Activated T-helper 1 cell treated with anti-CD3 and anti-CD28 coated beads, Interleukin-2, amount 50 U/mL, for 16 hours (primary cell): Measurements from ENCODE around the gene SLC17A8.

Experiments
- DNase-seq, 2 donors: peaks; one replicate each; pipeline ENCODE4 v3.0.0-alpha.2; 2020; ENCODE audit warnings: low read depth in 1 of 2, low spot score in 1 of 2

Gene SLC17A8

DNA sequence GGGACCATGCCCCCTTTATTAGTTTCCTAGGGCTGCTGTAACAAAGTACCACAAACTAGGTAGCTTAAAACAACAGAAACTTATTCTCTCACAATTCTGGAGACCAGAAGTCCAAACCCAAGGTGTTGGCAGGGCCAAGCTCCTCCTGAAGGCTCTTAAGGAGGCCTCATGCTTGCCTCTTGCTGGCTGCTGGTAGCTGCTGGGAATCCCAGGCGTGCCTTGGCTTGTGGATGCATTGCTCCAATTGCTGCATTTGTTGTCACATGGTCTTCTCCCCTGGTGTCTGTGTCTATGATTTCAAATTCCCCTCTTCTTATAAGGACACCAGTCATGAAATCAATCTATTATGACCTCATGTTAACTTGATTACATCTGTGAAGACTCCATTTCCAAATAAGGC lies 11.2 kb downstream of the SLC17A8 start:
- no peak for DNase-seq

DNA sequence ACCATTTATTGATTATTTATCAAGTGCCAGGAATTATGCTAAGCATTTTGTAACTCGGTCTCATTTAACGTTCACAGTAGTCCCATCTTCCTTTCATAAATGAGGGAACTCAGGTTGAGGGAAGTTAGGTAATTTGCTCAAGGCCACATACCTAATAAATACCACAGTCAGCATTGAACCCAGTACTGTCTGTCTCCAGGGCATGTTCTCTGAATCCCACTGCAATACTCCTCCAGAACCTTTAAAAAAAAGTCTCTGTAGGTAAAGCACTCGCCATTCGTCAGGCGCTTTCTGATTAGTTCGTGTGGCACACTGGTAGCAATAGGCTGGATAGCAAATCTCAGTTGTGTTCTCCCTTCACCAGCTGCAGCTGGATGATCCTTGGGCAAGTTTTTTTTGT lies 14.3 kb downstream of the SLC17A8 start:
- DNase-seq: no peak

- DNase-seq: no peak
Observed at GRCh38 chr12:100372853-100373640, 16.2 kb downstream of the SLC17A8 start.

DNA sequence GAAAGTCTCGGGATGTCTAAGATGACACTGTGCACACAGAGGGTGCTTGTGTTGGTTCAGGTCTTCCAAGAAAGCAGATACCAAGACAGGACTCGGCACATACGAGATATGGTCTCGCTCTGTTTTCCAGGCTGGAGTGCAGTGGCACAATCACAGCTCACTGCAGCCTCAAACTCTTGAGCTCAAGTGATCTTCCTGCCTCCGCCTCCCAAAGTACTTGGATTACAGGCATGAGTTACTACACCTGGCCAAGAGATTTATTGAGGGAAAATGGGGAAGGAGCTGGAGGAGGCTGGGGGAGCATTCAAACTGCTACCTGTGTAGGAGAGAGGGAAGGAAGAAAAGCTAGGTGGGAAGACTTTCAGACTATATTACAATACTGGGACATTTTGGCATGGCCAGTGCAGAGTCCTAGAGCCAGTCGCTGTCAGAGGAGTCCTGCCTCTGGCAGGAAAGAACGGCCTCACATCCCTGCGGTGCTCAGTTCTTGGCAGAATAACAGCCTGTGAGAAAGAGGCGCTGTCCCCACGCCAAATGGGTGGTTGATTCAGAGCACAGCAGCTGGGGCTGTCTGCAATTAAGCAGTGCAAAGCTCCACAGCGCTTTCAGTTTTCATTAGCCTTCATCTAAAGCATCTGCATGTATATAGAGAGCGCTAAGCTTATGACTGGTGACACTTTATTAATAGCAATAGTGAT lies 18.3 kb downstream of the SLC17A8 start:
- DNase-seq: no peak

- no peak for DNase-seq
Observed at GRCh38 chr12:100376161-100376560, 19.3 kb downstream of the SLC17A8 start.

GRCh38 chr12:100381379-100381778 lies 24.5 kb downstream of the SLC17A8 start:
- no peak for DNase-seq

DNA sequence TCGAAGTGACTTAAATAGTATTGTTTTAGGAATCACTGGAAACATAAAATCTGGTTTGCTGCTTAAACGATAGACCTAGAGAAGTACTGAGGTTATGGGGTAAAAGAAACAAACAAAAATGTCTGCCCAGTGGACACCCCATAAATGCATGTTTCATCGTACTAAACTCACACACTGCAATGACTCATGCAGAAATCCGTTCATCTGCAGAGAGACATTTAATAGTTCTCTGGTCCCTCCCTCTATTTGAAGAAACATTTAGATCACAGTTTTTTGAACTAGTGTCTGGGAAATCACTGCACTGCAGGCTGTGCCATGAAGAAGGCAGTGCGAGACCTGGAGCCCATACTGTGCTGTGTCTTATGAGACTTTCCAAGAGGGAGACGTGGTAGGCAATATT lies 25.5 kb downstream of the SLC17A8 start:
- DNase-seq: no peak

- no peak for DNase-seq
Observed at GRCh38 chr12:100383586-100384558, 27.0 kb downstream of the SLC17A8 start.

DNA sequence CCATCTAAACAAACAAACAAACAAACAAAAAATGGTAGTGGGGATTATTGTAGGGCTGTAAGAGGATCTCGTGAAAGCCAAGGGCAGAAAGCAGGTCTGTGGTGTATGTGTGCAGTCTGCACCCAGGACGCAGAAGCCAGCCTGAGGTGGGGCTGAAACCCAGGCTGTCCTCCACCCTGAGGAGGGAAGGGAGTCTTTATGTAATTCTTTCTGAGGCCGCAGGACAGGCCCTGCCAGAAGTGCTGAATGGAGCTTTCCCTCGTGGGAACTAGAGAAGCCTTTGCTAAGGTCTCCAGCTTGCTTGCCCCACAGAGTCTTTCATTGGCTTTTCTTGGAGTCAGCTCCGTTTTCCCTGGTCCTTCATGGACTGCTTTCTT lies 27.7 kb downstream of the SLC17A8 start:
- DNase-seq: no peak

GRCh38 chr12:100388382-100388781 lies 31.5 kb downstream of the SLC17A8 start:
- no peak for DNase-seq

GRCh38 chr12:100391856-100392255 lies 35.0 kb downstream of the SLC17A8 start:
- no peak for DNase-seq

- no peak for DNase-seq
Observed at GRCh38 chr12:100393200-100393599, 36.3 kb downstream of the SLC17A8 start.

DNA sequence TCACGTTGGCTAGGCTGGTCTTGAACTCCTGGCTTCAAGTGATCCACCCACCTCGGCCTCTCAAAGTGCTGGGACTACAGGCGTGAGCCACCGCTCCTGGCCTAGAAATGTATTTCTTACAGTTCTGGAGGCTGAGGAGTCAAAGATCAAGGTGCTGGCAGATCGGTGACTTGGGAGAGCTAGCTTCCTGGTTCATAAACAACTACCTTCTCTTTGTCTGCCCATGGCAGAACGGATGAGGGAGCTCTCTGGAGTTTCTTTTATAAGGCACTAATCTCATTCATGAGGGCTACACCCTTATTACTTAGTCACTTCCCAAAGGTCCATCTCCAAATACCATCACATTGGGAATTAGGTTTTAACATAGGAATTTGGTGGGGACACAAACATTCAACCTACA lies 38.9 kb downstream of the SLC17A8 start:
- DNase-seq: no peak

GRCh38 chr12:100398307-100398706 lies 41.4 kb downstream of the SLC17A8 start:
- no peak for DNase-seq

DNA sequence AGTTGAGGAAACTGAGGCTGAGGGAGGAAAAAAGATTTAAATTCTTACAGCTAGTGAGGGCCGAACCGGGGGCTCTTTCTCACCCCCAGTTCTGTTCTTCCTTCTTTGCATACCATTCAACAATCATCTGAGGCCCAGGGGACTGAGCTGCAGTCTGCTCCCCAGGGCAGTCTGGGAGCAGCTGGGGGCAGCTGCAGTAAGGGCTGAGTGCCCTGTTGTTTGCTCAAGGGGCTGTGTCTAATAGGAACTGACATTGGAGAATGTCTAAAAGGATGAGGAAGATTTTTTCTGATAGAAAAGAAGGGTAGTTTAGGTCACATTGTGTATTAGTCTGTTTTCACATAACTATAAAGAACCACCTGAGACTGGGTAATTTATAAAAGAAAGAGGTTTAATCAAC lies 42.2 kb downstream of the SLC17A8 start:
- no peak for DNase-seq

- DNase-seq: no peak
Observed at GRCh38 chr12:100401660-100402059, 44.8 kb downstream of the SLC17A8 start.

- no peak for DNase-seq
Observed at GRCh38 chr12:100402763-100403162, 45.9 kb downstream of the SLC17A8 start.

DNA sequence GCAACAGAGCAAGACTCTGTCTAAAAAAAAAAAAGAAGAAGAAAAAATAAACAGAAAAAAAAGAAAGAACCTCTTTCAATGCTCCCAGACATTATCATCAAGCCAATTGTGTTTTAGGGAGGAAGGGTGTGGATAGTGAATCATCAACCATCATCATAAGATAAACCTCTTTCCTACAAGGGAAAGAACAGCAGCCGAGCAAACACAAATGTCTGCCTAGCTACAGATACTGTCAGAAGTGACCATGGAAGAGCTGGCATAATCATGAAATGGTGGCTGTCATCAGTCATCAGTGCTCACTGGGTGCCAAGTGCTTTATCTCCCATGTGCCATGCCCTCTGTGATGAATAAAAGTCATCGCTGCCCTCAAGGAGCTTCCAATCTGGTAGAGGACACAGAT lies 46.6 kb downstream of the SLC17A8 start:
- DNase-seq: no peak

DNA sequence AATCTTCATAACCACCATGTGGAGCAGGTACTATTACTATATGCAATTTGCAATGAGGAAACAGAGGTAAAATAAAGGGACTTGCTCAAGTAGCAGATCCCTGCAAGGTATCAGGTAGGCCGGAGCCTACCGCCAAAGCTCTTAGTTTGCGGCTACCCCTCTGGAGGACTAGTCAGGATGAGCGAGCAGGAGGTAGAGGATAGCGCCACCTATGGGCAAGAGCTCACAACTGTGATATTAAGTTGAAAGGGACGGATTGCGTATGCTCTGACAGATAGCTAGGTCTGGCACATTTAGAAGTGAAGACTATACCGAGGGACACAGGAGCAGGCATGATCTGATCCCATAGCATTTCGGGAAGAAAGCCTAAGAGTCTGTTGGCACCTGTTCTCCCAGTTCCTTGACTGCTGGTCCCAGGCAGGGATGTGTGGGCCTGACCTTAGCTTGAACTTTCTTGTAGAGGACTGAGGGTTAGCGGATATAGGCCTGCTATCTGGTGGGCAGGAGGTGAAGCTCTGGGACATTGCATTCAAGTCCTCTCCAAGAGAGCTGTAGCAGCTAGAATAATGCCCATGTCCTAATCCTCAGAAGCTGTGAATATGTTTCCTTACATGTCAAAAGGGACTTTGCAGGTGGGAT lies 48.0 kb downstream of the SLC17A8 start:
- DNase-seq: no peak

DNA sequence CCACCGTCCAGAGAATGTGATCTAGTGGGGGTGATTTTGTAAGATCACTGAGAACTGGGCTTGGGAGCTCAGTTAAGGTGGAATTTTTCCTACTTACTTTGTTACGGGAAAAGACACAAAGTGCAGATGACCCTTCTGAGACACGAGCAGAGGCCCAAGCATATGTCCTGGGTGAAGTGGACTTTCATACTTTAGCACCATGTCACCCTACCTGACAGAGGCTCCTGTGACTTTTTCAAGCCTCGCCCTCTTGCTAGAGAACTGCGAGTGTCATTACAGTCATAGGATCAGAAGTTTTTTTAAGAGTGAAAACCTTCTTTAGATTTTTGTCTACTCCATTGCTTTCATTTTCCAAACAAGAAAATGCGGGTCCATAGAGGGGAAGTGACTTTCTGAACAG lies 56.1 kb downstream of the SLC17A8 start:
- no peak for DNase-seq

DNA sequence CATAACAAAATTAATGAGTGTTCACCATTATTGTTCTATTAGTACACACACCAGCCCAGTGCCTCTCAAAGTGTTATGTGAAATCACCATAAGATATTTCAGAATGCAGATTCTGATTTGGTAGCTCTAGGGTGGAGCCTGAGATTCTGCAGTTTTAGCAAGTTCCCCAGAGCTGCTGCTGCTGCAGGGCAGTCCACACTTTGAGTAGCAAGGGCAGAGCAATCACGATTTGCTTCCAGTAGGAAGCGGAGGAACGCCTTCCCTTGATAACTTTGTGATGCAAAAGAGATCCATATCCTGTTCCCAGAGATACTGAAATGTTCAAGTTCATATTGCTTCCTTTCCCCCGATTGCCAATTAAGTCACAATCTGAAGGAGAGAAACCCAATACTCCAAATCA lies 57.9 kb downstream of the SLC17A8 start:
- DNase-seq: no peak
